Measurements from ENCODE around the gene ZNF79.

DNA sequence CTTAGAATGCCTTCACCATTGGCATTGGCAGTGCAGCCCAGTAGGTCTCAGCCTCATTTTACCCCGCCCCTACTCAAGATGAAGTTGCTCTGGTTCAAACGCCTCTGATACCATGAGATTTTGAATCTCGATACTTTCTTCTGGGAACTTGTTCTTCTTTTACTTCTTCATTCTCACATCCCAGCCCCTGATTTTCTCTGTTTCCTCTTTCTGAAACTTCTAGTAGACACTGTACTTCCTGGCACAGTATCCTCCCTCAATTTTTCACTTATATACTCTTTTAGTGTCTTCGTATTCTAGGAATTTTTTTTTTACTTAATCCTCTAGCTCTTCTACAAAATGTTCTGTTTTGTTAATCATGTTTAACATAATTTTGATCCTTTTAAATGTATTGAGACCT, 13.1 kb upstream of the ZNF79 start:
- TF ChIP-seq CHD2 (IDR thresholded peaks at IDR 0.05; ENCODE audit: low read length) (no peak), CTCF (IDR thresholded peaks at IDR 0.05; ENCODE audit: control extremely low read depth in 1 of 3, insufficient read depth in 1 of 3, low read depth in 1 of 3, low read length in 3 of 3) (no peak), ZNF274 (IDR thresholded peaks at IDR 0.05; ENCODE audit: borderline replicate concordance, extremely low read depth, low read length) (no peak), EZH2 (IDR thresholded peaks at IDR 0.05; ENCODE audit: low read depth, low read length, severe bottlenecking) (no peak), TAF1 (IDR thresholded peaks at IDR 0.05; ENCODE audit: low read depth, low read length) (no peak), POLR2A (IDR thresholded peaks at IDR 0.05; ENCODE audit: control extremely low read depth in 1 of 2, low read depth in 2 of 2, low read length in 2 of 2) (no peak), SIN3A (conservative IDR thresholded peaks at IDR 0.05 in 1 of 2, IDR thresholded peaks at IDR 0.05 in 1 of 2; ENCODE audit: low read depth in 1 of 2, low read length in 2 of 2) (no peak), RBBP5 (IDR thresholded peaks at IDR 0.05; ENCODE audit: borderline replicate concordance, low read depth, low read length) (no peak), RAD21 (IDR thresholded peaks at IDR 0.05 in 1 of 2, conservative IDR thresholded peaks at IDR 0.05 in 1 of 2; ENCODE audit: low read depth in 2 of 2, low read length in 2 of 2) (no peak), MAX (IDR thresholded peaks at IDR 0.05) (no peak), EP300 (IDR thresholded peaks at IDR 0.05; ENCODE audit: borderline replicate concordance in 1 of 2, low read depth in 2 of 2, low read length in 2 of 2) (no peak), RXRA (IDR thresholded peaks at IDR 0.05; ENCODE audit: insufficient read depth, low read depth, low read length) (no peak), KDM1A (IDR thresholded peaks at IDR 0.05; ENCODE audit: borderline replicate concordance, low read length) (no peak)

All from H1 (cell line).